AG09309 (cell line): Measurements from ENCODE around the gene CCHCR1.
"Not testable (repeated sequence)": the region's sequence is repeated elsewhere in the genome, so short reads cannot be mapped to it uniquely, and the experiment has no call there.

Experiments
- DNase-seq: peaks from one replicate; pipeline ENCODE4 v3.0.0-alpha.2; 2010; ENCODE audit warnings: low read depth
- H3K4me3 ChIP-seq: 2 replicates; pipeline ENCODE4 v1.5.1; 2011; ENCODE audit warnings: mild to moderate bottlenecking, low read depth, low read length, moderate library complexity; ENCODE audit not compliant: control insufficient read depth
- CTCF ChIP-seq: IDR thresholded peaks from 2 replicates; pipeline ENCODE4 v1.5.1; 2011; ENCODE audit warnings: mild to moderate bottlenecking, low read depth, low read length, inconsistent platforms; ENCODE audit not compliant: insufficient read depth, control insufficient read depth; ENCODE audit errors: missing control alignments

The CCHCR1 gene

GRCh38 chr6:31197559-31198305 is 40.1 kb upstream of the CCHCR1 start:
- no peak for TF ChIP-seq CTCF
- peak overlapping the region; percentile 70 for H3K4me3 ChIP-seq
- no peak for DNase-seq

- DNase-seq, H3K4me3 ChIP-seq: not testable (repeated sequence)
These were observed 38.8 kb upstream of the CCHCR1 start for GRCh38 chr6:31196251-31197022.

DNA sequence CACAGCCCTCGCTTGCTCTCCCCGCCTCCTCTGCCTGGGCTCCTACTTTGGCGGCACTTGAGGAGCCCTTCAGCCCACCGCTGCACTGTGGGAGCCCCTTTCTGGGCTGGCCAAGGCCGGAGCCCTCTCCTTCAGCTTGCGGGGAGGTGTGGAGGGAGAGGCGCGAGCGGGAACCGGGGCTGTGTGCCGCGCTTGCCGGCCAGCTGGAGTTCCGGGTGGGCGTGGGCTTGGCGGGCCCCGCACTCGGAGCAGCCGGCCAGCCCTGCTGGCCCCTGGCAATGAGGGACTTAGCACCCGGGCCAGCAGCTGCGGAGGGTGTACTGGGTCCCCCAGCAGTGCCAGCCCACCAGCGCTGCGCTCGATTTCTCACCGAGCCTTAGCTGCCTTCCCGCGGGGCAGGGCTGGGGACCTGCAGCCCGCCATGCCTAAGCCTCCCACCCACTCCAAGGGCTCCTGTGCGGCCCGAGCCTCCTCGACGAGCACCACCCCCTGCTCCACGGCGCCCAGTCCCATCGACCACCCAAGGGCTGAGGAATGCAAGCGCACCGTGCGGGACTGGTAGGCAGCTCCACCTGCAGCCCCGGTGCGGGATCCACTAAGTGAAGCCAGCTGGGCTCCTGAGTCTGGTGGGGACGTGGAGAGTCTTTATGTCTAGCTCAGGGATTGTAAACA is 37.8 kb upstream of the CCHCR1 start:
- H3K4me3 ChIP-seq, DNase-seq: not testable (repeated sequence)

GRCh38 chr6:31194061-31194834 is 36.6 kb upstream of the CCHCR1 start:
- no peak for TF ChIP-seq CTCF
- H3K4me3 ChIP-seq: no peak overlapping the region
- no peak for DNase-seq

GRCh38 chr6:31193206-31193605 is 35.6 kb upstream of the CCHCR1 start:
- no peak for DNase-seq
- no peak overlapping the region for H3K4me3 ChIP-seq
- TF ChIP-seq CTCF: no peak

- not testable (repeated sequence) for DNase-seq, H3K4me3 ChIP-seq
- TF ChIP-seq CTCF: peak; percentile 77
These were observed 35.0 kb upstream of the CCHCR1 start for GRCh38 chr6:31192431-31193105.

DNA sequence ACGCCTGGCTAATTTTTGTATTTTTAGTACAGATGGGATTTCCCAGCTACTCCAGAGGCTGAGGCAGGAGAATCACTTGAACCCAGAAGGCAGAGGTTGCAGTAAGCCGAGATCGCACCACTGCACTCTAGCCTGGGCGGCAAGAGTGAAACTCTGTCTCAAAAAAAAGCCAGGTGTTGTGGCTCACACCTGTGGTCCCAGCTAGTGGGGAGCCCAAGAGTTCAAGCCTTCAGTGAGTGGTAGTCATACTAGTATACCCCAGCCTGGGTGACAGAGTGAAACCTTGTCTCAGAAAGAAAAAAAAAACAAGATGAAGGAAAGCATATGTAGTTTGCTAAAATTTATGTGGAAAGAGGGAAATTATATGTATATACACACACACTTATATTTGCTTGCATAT is 32.9 kb upstream of the CCHCR1 start:
- no peak overlapping the region for H3K4me3 ChIP-seq
- TF ChIP-seq CTCF: no peak
- DNase-seq: no peak

GRCh38 chr6:31189223-31189622 is 31.6 kb upstream of the CCHCR1 start:
- not testable (repeated sequence) for H3K4me3 ChIP-seq, DNase-seq
